Activated CD8-positive, alpha-beta T cell treated with anti-CD3 and anti-CD28 coated beads, Interleukin-2, amount 10 ng/mL, durations not matched to agents 7 days and 5 days (primary cell): ENCODE measurements around the gene SH3TC1. TPM values are rescaled to one million over a fixed set of nuclear protein-coding genes. Genes with fewer than 3 reads are reported as not detected.

ENCODE experiments used
- ATAC-seq: fragments of 150-1000 bp; cut with Tn5 transposase; one replicate; pipeline ENCODE4 v1.10.0; 2021; ENCODE audit warnings: moderate library complexity
- CTCF ChIA-PET: fragments of 350-600 bp; sonication (Branson Sonifier 250); formaldehyde crosslinking; loops from one replicate; lab custom pipeline; 2021; ENCODE audit warnings: antibody characterized with exemption; lab: Charles Lee
- POLR2A ChIA-PET: fragments of 350-600 bp; sonication (Branson Sonifier 250); formaldehyde crosslinking; loops from one replicate; lab custom pipeline; 2021; ENCODE audit warnings: antibody characterized with exemption; lab: Charles Lee
- DNase-seq: peaks from one replicate; pipeline ENCODE4 v3.0.0-alpha.2; 2020
- H3K27ac Mint-ChIP-seq: one replicate; pipeline ENCODE4 v1.8.0; 2021; ENCODE audit warnings: mild to moderate bottlenecking, mixed read lengths
- H3K27me3 Mint-ChIP-seq: one replicate; pipeline ENCODE4 v1.8.0; 2021; ENCODE audit warnings: low read depth, mixed read lengths
- H3K36me3 Mint-ChIP-seq: one replicate; pipeline ENCODE4 v1.8.0; 2021; ENCODE audit warnings: low read depth, mixed read lengths
- H3K4me1 Mint-ChIP-seq: one replicate; pipeline ENCODE4 v1.8.0; 2021; ENCODE audit warnings: low read depth, mixed read lengths
- H3K4me3 Mint-ChIP-seq: one replicate; pipeline ENCODE4 v1.8.0; 2021; ENCODE audit warnings: mild to moderate bottlenecking, mixed read lengths
- H3K9me3 Mint-ChIP-seq: one replicate; pipeline ENCODE4 v1.8.0; 2022; ENCODE audit warnings: mixed read lengths; ENCODE audit not compliant: insufficient read depth
- total RNA-seq, 2 experiments: library from RNA; stranded (reverse); gene quantifications; one replicate each; pipeline ENCODE4 v1.2.3, GENCODE V29; 2021

SH3TC1 gene
- total RNA-seq, 2 experiments from 2014 or later = 6.3 to 7.3 TPM

- H3K36me3 Mint-ChIP-seq = no peaks in the 10 kb centered on the region
- POLR2A ChIA-PET = no interaction called here
- CTCF ChIA-PET = no interaction called here
- no peaks in the 10 kb centered on the region for H3K27me3 Mint-ChIP-seq
- H3K4me3 Mint-ChIP-seq = no peak overlapping the region
- no peak overlapping the region for H3K27ac Mint-ChIP-seq
- ATAC-seq (no peak), DNase-seq (no peak)
- peaks cover 31% of the 10 kb centered on the region for H3K4me1 Mint-ChIP-seq
- H3K9me3 Mint-ChIP-seq = no peaks in the 10 kb centered on the region
These were observed 5.6 kb downstream of the SH3TC1 start for GRCh38 chr4:8204576-8205227.

GRCh38 chr4:8205241-8205707, 6.2 kb downstream of the SH3TC1 start:
- Mint-ChIP-seq H3K4me1 (peaks cover 25% of the 10 kb centered on the region), H3K27me3 (no peaks in the 10 kb centered on the region), H3K27ac (no peak overlapping the region), H3K4me3 (no peak overlapping the region), H3K9me3 (no peaks in the 10 kb centered on the region), H3K36me3 (no peaks in the 10 kb centered on the region)
- POLR2A ChIA-PET = no interaction called here
- CTCF ChIA-PET = no interaction called here
- no peak for ATAC-seq
- DNase-seq = no peak

GRCh38 chr4:8205749-8206611, 6.9 kb downstream of the SH3TC1 start:
- ChIA-PET CTCF (no interaction called here), POLR2A (no interaction called here)
- Mint-ChIP-seq H3K27ac (no peak overlapping the region), H3K36me3 (no peaks in the 10 kb centered on the region), H3K4me1 (peaks cover 18% of the 10 kb centered on the region), H3K4me3 (no peak overlapping the region), H3K27me3 (no peaks in the 10 kb centered on the region), H3K9me3 (no peaks in the 10 kb centered on the region)
- no peak for DNase-seq
- no peak for ATAC-seq

GRCh38 chr4:8207314-8207713, 8.2 kb downstream of the SH3TC1 start:
- Mint-ChIP-seq H3K4me1 (peaks cover 8% of the 10 kb centered on the region), H3K27ac (no peak overlapping the region), H3K27me3 (no peaks in the 10 kb centered on the region), H3K36me3 (no peaks in the 10 kb centered on the region), H3K9me3 (no peaks in the 10 kb centered on the region), H3K4me3 (no peak overlapping the region)
- DNase-seq (no peak), ATAC-seq (no peak)
- ChIA-PET POLR2A (no interaction called here), CTCF (interaction anchor here (1.2 kb wide), 1 partner anchor 30 kb away, joined by 3 read pairs; no protein-coding TSS in a partner anchor)

GRCh38 chr4:8208565-8208964, 9.5 kb downstream of the SH3TC1 start:
- no peaks in the 10 kb centered on the region for H3K36me3 Mint-ChIP-seq
- CTCF ChIA-PET = no interaction called here
- no peaks in the 10 kb centered on the region for H3K9me3 Mint-ChIP-seq
- ATAC-seq = no peak
- H3K27ac Mint-ChIP-seq = no peak overlapping the region
- POLR2A ChIA-PET = no interaction called here
- H3K27me3 Mint-ChIP-seq = no peaks in the 10 kb centered on the region
- peaks cover 8% of the 10 kb centered on the region for H3K4me1 Mint-ChIP-seq
- no peak for DNase-seq
- H3K4me3 Mint-ChIP-seq = no peak overlapping the region

GRCh38 chr4:8209181-8209874, 10.2 kb downstream of the SH3TC1 start:
- CTCF ChIA-PET = no interaction called here

GRCh38 chr4:8210010-8210409, 10.9 kb downstream of the SH3TC1 start:
- Mint-ChIP-seq H3K9me3 (no peaks in the 10 kb centered on the region), H3K4me3 (no peak overlapping the region), H3K27ac (no peak overlapping the region), H3K36me3 (no peaks in the 10 kb centered on the region), H3K4me1 (peaks cover 8% of the 10 kb centered on the region), H3K27me3 (no peaks in the 10 kb centered on the region)
- DNase-seq = no peak
- ChIA-PET POLR2A (no interaction called here), CTCF (no interaction called here)
- no peak for ATAC-seq

More at GRCh38 chr4:8209181-8209874, 10.2 kb downstream of the SH3TC1 start:
- Mint-ChIP-seq H3K27ac (no peak overlapping the region), H3K36me3 (no peaks in the 10 kb centered on the region), H3K4me1 (peaks cover 8% of the 10 kb centered on the region), H3K9me3 (no peaks in the 10 kb centered on the region), H3K27me3 (no peaks in the 10 kb centered on the region), H3K4me3 (no peak overlapping the region)
- POLR2A ChIA-PET = no interaction called here
- no peak for ATAC-seq
- DNase-seq = no peak

GRCh38 chr4:8210616-8211015, 11.5 kb downstream of the SH3TC1 start:
- Mint-ChIP-seq H3K9me3 (no peaks in the 10 kb centered on the region), H3K4me1 (peaks cover 5% of the 10 kb centered on the region), H3K36me3 (no peaks in the 10 kb centered on the region), H3K27ac (no peak overlapping the region), H3K4me3 (no peak overlapping the region), H3K27me3 (no peaks in the 10 kb centered on the region)
- DNase-seq (no peak), ATAC-seq (no peak)
- ChIA-PET POLR2A (no interaction called here), CTCF (no interaction called here)

- no peak overlapping the region for H3K4me3 Mint-ChIP-seq
- no peaks in the 10 kb centered on the region for H3K27me3 Mint-ChIP-seq
- ATAC-seq (no peak), DNase-seq (no peak)
- no peaks in the 10 kb centered on the region for H3K9me3 Mint-ChIP-seq
- CTCF ChIA-PET = no interaction called here
- no peak overlapping the region for H3K27ac Mint-ChIP-seq
- no peaks in the 10 kb centered on the region for H3K4me1 Mint-ChIP-seq
- no peaks in the 10 kb centered on the region for H3K36me3 Mint-ChIP-seq
- POLR2A ChIA-PET = no interaction called here
These were observed 12.2 kb downstream of the SH3TC1 start for GRCh38 chr4:8211251-8211650.

GRCh38 chr4:8211737-8212581, 12.9 kb downstream of the SH3TC1 start:
- no peak for ATAC-seq
- ChIA-PET POLR2A (no interaction called here), CTCF (no interaction called here)
- H3K27ac Mint-ChIP-seq = no peak overlapping the region
- no peak overlapping the region for H3K4me3 Mint-ChIP-seq
- H3K9me3 Mint-ChIP-seq = no peaks in the 10 kb centered on the region
- DNase-seq = no peak
- no peaks in the 10 kb centered on the region for H3K4me1 Mint-ChIP-seq
- H3K36me3 Mint-ChIP-seq = no peaks in the 10 kb centered on the region
- no peaks in the 10 kb centered on the region for H3K27me3 Mint-ChIP-seq

GRCh38 chr4:8212622-8213021, 13.5 kb downstream of the SH3TC1 start:
- ChIA-PET CTCF (no interaction called here), POLR2A (no interaction called here)
- no peak for ATAC-seq
- Mint-ChIP-seq H3K4me1 (no peaks in the 10 kb centered on the region), H3K27ac (no peak overlapping the region), H3K27me3 (no peaks in the 10 kb centered on the region), H3K36me3 (no peaks in the 10 kb centered on the region), H3K4me3 (no peak overlapping the region), H3K9me3 (no peaks in the 10 kb centered on the region)
- no peak for DNase-seq
